ENCODE measurements around the gene NPIPB13. TPM values are rescaled to one million over a fixed set of nuclear protein-coding genes. Genes with fewer than 3 reads are reported as not detected.
"Not testable (repeated sequence)": the region's sequence is repeated elsewhere in the genome, so short reads cannot be mapped to it uniquely, and the experiment has no call there.

Gene NPIPB13
- 10 to 100 TPM in 1 of 9 donors, 1 to 10 TPM in 6, under 1 TPM in 1, not detected in 1; 0.35 to 11.7 (median 2.7) TPM for total RNA-seq
- polyA plus RNA-seq, result 10 to 100 TPM in 2 of 3 donors, under 1 TPM in 1; 0.49 to 17.1 (median 16.5) TPM
- long read RNA-seq, donor 1, result 0 reads
- long read RNA-seq, donor 2, result 0 reads
- long read RNA-seq, donor 3, result 0 reads
- long read RNA-seq, donor 4, partial matches to known transcripts, result 0 of 1 reads
- long read RNA-seq, donor 4, other reads (novel, unspliced or antisense), result 1 of 1 reads
- long read RNA-seq, donor 5, result 0 reads
- long read RNA-seq, donor 6, result 0 reads
- long read RNA-seq, donor 7, result 0 reads
- long read RNA-seq, donor 8, result 0 reads
- long read RNA-seq, donor 9, result 0 reads
- long read RNA-seq, donor 10, result 0 reads

DNA sequence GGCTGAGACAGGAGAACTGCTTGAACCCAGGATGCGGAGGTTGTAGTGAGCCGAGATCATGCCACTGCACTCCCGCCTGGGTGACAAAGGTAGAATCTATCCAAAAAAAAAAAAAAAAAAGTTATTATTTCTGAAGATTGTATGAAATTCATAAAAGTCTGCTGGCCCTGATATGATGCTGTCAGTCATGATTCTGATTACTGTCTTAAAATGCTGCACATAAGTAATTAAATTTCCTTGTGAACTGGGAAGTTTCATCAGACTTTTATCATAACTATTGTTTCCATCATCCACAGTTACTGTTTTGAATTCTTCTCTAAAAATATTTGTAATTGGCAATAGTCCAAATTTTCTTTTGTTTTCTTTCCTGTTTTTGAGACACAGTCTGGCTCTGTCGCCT, at the start of gene NPIPB13:
TSS of gene NPIPB13 (minus strand) at position 101 of the 400 bp plus-strand sequence. CDS start 2,906 bp downstream, outside the sequence.
- H3K36me3 ChIP-seq (replicated peaks in 1 of 2); H3K9me3 ChIP-seq (replicated peaks in 1 of 3); H3K4me3 ChIP-seq; H3K27me3 ChIP-seq; DNase-seq; H3K4me1 ChIP-seq (replicated peaks in 1 of 2); intact Hi-C loops (cut with DNase I); H3K27ac ChIP-seq: not testable (repeated sequence)
- WGBS, 4 donors, result no CpG with 5 or more reads among the region's 4 CpGs

DNA sequence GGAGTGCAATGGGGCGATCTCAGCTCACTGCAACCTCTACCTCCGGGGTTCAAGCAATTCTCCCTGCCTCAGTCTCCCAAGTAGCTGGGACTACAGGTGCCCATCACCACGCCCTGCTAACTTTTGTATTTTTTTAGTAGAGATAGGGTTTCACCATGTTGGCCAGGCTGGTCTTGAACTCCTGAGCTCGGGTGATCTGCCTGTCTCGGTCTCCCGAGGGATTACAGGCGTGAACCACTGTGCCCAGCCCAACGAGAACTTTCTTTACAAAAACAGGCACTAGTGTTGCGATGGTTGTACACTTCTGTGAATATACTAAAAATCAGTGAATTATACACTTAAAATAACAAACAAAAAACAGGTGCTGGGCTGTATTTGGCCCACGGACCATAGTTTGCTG, 34.1 kb upstream of the NPIPB13 start:
- H3K4me3 ChIP-seq; H3K27ac ChIP-seq; H3K36me3 ChIP-seq (replicated peaks in 1 of 2); H3K27me3 ChIP-seq; H3K4me1 ChIP-seq (replicated peaks in 1 of 2); H3K9me3 ChIP-seq (replicated peaks in 1 of 3); intact Hi-C loops (cut with DNase I): not testable (repeated sequence)
- DNase-seq, result peak in 1 of 7 donors; percentile 8
- WGBS, 4 donors, result 93 to 98% (median 97%) methylated on average over 9 of the region's 10 CpGs

DNA sequence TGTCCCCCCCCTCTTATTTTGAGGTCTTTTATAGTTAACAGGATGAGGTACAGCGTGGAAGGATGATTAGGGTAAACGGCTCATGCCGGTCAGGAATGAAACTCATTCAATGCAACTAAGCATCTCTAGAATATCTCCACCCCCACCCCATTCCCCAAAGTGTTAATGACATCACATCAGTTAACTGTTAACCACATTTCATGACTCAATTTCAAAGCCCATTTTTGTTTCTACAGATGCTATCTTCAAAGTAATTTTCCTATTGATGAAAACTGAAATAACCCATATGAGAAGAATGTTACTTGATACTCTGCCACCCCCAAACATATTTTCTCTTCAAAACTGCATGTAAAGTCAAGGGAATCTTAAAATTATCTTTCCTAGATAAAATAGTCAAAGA, 30.2 kb upstream of the NPIPB13 start:
- H3K27me3 ChIP-seq; intact Hi-C loops (cut with DNase I); DNase-seq; H3K36me3 ChIP-seq (replicated peaks in 1 of 2); H3K9me3 ChIP-seq (replicated peaks in 1 of 3); H3K27ac ChIP-seq; H3K4me3 ChIP-seq; H3K4me1 ChIP-seq (replicated peaks in 1 of 2): not testable (repeated sequence)
- no CpG with 5 or more reads among the region's 3 CpGs for WGBS, 4 donors

DNA sequence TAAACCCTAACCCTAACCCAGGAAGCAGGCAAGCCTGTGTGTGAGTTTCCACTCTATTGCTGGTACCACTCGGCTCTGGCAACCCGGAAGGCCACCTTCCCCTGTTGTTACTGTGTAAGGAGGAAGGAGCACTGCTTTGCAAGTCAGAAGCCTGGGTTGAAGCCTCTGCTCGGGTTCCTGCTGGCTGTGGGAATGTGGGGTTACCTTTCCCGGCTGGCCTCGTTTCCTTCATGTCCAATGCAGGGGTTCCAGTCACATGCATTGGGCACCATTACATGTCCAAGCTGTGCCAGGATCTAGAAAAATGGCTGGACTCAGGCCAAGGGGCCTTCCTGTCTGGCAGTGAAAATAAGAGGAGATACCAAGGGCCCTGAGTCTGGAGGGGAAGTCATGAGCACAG, 31.2 kb downstream of the NPIPB13 start:
- H3K4me1 ChIP-seq (replicated peaks in 1 of 2); H3K36me3 ChIP-seq (replicated peaks in 1 of 2); H3K27me3 ChIP-seq; H3K4me3 ChIP-seq; H3K27ac ChIP-seq; H3K9me3 ChIP-seq (replicated peaks in 1 of 3); intact Hi-C loops (cut with DNase I): not testable (repeated sequence)
- WGBS, 4 donors, result 57 to 76% (median 61%) methylated on average over 3 of the region's 5 CpGs; no CpG with 5 or more reads in 1 of the 4 donors
- DNase-seq, result peak in 4 of 7 donors; percentile 0 to 40 (median 8)

DNA sequence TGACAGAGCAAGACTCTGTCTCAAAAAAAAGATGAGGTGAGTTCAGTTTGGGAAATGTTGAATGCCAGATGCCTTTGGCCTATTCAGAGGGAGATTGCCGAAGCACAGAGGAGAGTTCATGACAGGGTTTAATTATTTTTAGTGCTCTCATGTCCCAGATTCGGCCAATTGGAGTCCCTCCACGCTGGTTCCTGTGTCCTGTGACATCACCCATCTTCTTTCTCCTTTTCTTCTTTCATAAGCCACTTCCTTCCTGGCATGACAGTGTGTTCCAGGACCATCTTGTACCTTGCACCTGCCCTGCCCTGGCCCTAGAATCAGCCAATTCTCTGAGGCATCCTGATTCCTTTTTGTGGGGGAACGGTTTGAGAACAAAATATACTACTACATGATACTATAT, 36.9 kb downstream of the NPIPB13 start:
- WGBS, 4 donors, result no CpG with 5 or more reads among the region's 4 CpGs
- H3K4me1 ChIP-seq (replicated peaks in 1 of 2); intact Hi-C loops (cut with DNase I); H3K27ac ChIP-seq; H3K36me3 ChIP-seq (replicated peaks in 1 of 2); H3K9me3 ChIP-seq (replicated peaks in 1 of 3); H3K27me3 ChIP-seq; H3K4me3 ChIP-seq; DNase-seq: not testable (repeated sequence)

DNA sequence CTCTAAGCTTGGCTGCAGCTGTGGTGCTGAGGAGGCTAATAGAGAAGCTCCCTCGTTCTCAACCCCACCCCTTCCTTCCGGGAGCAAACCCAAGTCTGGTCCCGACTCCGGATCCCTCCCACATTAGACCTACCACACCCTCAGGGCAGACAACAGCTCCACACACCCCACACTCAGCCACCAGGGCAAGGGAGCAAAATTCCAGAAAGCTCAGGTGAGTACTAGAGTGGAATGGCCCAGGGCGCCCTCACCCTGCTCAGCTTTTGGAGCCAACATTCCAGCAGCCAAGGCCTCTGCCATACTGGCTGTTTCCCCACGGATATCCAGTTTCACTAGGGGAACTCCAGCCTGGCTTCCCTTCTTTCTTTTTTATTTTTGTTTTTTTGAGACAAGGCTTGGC, 39.2 kb downstream of the NPIPB13 start:
- H3K27ac ChIP-seq; H3K9me3 ChIP-seq (replicated peaks in 1 of 3); H3K36me3 ChIP-seq (replicated peaks in 1 of 2); H3K4me3 ChIP-seq; H3K4me1 ChIP-seq (replicated peaks in 1 of 2); intact Hi-C loops (cut with DNase I); H3K27me3 ChIP-seq: not testable (repeated sequence)
- WGBS, 4 donors, result 22 to 39% methylated on average over 4 of the region's 6 CpGs; no CpG with 5 or more reads in 2 of the 4 donors
- peak in 5 of 7 donors; percentile 10 to 54 (median 31) for DNase-seq

DNA sequence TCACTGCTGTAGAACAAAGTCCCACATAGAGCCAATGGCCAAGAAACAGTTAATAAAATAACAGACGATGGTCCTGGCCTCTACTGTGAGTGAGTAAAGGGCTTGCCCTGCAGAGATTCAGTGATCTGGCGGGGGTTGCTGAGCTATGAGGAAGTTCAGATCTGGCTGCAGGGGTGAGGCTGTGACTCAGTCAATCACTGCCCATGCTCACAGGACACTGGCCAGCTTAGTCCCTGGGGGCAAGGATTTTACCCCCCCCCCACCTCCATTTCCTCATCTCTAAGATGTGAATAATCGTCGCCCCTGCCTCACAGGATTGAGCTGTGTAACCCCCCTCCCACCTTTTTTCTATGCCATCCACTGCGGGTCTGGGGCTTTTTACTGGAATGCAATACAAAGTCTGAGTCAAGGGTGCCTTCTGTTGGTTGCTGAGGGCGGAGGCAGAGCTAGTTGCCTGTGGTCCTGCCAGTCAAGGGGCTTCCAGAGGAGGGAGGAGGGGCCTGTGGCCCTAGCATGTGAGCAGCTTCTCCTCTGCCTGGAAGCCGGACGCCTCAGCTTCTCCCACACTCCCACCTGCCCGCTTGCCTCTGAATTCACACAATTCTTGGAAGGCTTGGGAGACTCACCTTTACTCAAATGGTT, 41.1 kb downstream of the NPIPB13 start:
- intact Hi-C loops (cut with DNase I); H3K36me3 ChIP-seq (replicated peaks in 1 of 2); H3K9me3 ChIP-seq (replicated peaks in 1 of 3); H3K4me3 ChIP-seq; H3K27me3 ChIP-seq; H3K27ac ChIP-seq; H3K4me1 ChIP-seq (replicated peaks in 1 of 2): not testable (repeated sequence)
- peak in 6 of 7 donors; percentile 3 to 46 (median 16) for DNase-seq
- 14 to 63% methylated on average over 2 of the region's 9 CpGs; no CpG with 5 or more reads in 2 of the 4 donors for WGBS, 4 donors

DNA sequence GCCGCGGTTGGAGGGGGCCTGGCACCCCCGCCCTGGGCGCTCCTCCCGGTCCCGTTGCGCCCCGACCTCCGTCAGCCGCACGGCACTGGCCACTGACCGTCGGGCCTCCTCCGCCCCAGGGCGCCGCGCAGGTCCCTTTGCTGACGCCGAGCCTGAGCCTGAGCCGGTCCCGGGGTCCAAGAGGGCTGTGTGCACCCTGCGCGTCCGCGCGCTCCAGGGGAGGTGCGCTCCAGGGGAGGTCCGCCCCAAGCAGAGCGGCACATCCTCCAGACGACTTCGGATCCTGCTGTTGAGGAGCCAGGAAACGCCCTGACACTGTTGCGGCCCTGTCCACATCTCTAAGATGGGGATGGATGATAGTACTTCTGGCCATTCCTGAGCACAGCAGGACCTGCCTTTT, 42.0 kb downstream of the NPIPB13 start:
- WGBS, 4 donors, result no CpG with 5 or more reads among the region's 33 CpGs
- DNase-seq; intact Hi-C loops (cut with DNase I); H3K27ac ChIP-seq; H3K27me3 ChIP-seq; H3K9me3 ChIP-seq (replicated peaks in 1 of 3); H3K36me3 ChIP-seq (replicated peaks in 1 of 2); H3K4me1 ChIP-seq (replicated peaks in 1 of 2): not testable (repeated sequence)
- H3K4me3 ChIP-seq, result peak overlapping the region in 1 of 4 donors; percentile 51

DNA sequence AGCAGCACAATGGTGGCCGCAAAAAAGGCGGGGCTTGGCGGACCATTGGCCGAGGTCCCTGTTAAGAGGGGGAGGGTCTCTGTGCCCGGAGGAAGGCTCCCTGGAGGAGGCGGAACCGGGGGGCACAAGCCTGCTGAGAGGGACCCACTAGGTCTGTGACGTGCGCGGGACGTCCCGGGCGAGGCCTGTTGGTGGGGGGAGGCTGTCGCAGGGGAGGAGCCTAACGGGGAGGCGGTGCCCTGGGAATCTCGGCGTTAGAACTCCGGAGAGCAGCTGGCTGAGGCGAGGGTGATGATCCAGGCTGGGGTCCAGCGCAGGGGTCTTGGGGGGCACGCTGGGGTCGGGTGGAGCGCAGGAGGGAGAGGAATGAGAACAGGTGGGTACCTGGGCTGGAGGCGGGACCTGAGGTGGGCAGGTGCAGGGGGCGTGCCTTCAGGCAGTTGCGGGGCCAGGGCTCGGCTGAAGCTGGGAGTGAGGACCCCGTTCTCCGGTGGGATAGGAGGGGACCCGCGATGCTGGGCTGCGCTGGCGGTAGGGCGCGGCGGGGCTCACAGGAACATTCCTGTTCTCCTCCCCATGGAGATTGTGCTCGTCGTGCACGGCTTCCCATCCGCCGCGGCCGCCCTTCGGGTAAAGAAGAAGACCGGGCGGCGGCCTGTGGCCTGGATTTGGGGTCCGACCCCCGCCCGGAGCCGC, 42.6 kb downstream of the NPIPB13 start:
- peak in 5 of 7 donors; percentile 5 to 48 (median 17) for DNase-seq
- H3K27me3 ChIP-seq; H3K36me3 ChIP-seq (replicated peaks in 1 of 2); H3K9me3 ChIP-seq (replicated peaks in 1 of 3); H3K4me1 ChIP-seq (replicated peaks in 1 of 2); intact Hi-C loops (cut with DNase I); H3K27ac ChIP-seq: not testable (repeated sequence)
- H3K4me3 ChIP-seq, result peak overlapping the region in 1 of 4 donors; percentile 51
- WGBS, 4 donors, result 0 to 3% (median 0%) methylated on average over 5 to 19 of the region's 52 CpGs; no CpG with 5 or more reads in 1 of the 4 donors

DNA sequence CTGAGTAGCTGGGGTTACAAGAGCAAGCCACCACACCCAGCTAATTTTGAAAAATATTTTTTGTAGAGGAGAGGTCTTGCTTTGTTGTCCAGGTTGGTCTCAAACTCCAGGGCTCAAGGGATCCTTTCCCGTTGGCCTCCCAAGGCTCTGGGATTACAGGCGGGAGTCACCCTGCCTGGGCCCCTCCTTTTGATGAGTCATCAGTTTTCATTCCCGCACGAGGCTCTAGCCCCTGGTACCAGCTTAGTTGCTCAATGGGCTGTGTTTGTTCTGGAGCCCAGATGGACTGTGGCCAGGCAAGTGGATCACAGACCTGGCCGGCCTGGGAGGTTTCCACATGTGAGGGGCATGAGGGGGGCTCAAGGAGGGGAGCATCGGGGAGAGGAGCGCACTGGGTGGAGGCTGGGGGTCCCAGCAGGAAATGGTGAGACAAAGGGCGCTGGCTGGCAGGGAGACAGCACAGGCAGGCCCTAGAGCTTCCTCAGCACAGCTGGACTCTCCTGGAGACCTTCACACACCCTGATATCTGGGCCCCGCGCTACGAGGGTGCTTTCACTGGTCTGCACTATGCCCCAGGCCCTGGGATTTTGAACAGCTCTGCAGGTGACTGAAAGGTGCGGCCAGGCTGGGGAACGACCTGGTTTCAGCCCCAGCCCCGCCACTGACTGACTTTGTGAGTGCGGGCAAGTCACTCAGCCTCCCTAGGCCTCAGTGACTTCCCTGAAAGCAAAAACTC, 48.5 kb downstream of the NPIPB13 start:
- H3K4me1 ChIP-seq (replicated peaks in 1 of 2); H3K27me3 ChIP-seq; H3K27ac ChIP-seq; DNase-seq; intact Hi-C loops (cut with DNase I); H3K4me3 ChIP-seq; H3K9me3 ChIP-seq (replicated peaks in 1 of 3); H3K36me3 ChIP-seq (replicated peaks in 1 of 2): not testable (repeated sequence)
- WGBS, 4 donors, result no CpG with 5 or more reads among the region's 15 CpGs
